HUES64 (cell line): ENCODE results near the gene RAB5A.
A peak's percentile ranks its signal among the peaks of the same experiment; 100 is the strongest.
"Not testable (repeated sequence)": the region's sequence is repeated elsewhere in the genome, so short reads cannot be mapped to it uniquely, and the experiment has no call there.

Experiments used
- H3K27ac ChIP-seq: 2 replicates; pipeline ENCODE4 v1.7.0; 2013; ENCODE audit warnings: low read depth, low read length, inconsistent platforms
- H3K27me3 ChIP-seq: 2 replicates; pipeline ENCODE4 v1.6.1; 2013; ENCODE audit warnings: mild to moderate bottlenecking, low read length; ENCODE audit not compliant: insufficient read depth
- H3K36me3 ChIP-seq: 2 replicates; pipeline ENCODE4 v1.6.1; 2013; ENCODE audit warnings: mild to moderate bottlenecking, low read length; ENCODE audit not compliant: insufficient read depth
- H3K4me1 ChIP-seq: 2 replicates; pipeline ENCODE4 v1.6.1; 2013; ENCODE audit warnings: mild to moderate bottlenecking, low read length, moderate library complexity; ENCODE audit not compliant: insufficient read depth
- H3K4me3 ChIP-seq: 2 replicates; pipeline ENCODE4 v1.5.1; 2013; ENCODE audit warnings: mild to moderate bottlenecking, low read length, moderate library complexity
- H3K9ac ChIP-seq: 2 replicates; pipeline ENCODE4 v1.6.1; 2013; ENCODE audit warnings: mild to moderate bottlenecking, low read depth, low read length
- H3K9me3 ChIP-seq: 2 replicates; pipeline ENCODE4 v1.6.1; 2013; ENCODE audit warnings: low read depth, low read length; ENCODE audit not compliant: insufficient read depth
- WGBS: fragments of 150-250, 120-280 bp; methylation state at CpG from one replicate; pipeline ENCODE4 v1.1.7; 2013; ENCODE audit warnings: missing lambda C conversion rate; 5-methylcytosine and 5-hydroxymethylcytosine counted together

RAB5A gene

DNA sequence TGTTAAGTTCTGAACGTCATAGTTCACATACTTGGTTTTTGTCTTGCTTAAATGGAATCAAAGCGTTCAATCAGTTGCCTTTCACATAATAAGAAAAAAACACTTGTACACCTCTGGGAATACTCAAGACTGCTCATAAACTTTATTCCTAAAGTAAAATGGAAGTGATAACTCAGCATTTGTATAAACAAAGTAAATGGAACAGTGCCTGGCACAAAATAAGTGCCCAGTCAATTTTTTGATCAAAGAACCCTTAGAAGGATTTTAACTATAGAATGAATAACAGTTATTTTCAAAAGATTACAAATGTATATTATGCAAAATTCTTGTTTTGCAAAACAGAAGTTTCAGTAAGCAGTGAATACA, 1.3 kb downstream of the RAB5A start:
- 0% methylated on average over 2 of the region's 2 CpGs for WGBS
- Histone ChIP-seq H3K27me3 (no peaks in the 10 kb centered on the region), H3K27ac (peak overlapping the region; percentile 95; the same call in 1 of the 2 replicates), H3K36me3 (peaks cover 28% of the 10 kb centered on the region), H3K4me3 (peak overlapping the region; percentile 93), H3K9ac (peak overlapping the region; percentile 85), H3K4me1 (peaks cover 29% of the 10 kb centered on the region), H3K9me3 (no peaks in the 10 kb centered on the region)

DNA sequence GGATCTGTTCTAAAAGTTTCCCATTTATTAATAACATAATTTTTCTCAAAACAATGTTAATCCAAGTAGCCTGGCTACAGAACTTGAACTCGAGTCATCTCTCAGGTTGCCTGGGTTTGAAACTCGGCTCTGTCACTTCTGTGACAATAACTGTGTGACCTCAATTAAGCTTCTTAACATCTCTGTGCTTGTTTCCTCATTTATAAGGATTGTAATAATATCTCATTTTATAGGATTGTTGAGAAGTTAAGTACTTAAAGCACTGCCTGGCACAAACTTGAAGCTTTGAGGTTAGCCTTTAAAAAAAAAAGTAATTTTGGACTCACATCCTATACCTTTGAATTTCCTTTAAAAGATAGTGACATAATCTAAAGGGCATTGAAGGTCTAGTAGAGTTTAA, 3.4 kb downstream of the RAB5A start:
- Histone ChIP-seq H3K27me3 (no peaks in the 10 kb centered on the region), H3K36me3 (peaks cover 49% of the 10 kb centered on the region), H3K9me3 (no peaks in the 10 kb centered on the region), H3K4me3 (no peak overlapping the region), H3K4me1 (peaks cover 29% of the 10 kb centered on the region), H3K27ac (no peak overlapping the region), H3K9ac (no peak overlapping the region)
- WGBS = 92% methylated on average over 2 of the region's 2 CpGs

DNA sequence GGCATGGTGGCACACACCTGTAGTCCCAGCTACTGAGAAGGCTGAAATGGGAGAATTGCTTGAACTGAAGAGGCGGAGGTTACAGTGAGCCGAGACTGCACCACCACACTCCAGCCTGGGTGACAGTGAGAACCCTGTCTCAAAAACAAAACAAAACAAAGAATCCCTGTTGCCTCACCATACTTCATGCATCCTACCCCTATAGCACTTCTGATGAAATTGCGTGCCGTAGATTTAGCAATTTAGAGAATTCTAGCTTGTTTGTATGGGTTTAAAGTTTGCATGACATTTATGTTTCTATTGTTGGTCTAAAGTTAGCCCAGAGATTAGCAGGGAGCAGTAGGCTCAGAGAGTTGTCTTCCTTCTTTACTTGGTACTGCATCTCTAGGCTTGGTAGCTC, 7.8 kb downstream of the RAB5A start:
- Histone ChIP-seq H3K9ac (no peak overlapping the region), H3K9me3 (no peaks in the 10 kb centered on the region), H3K27ac (no peak overlapping the region), H3K27me3 (no peaks in the 10 kb centered on the region), H3K4me1 (peaks cover 9% of the 10 kb centered on the region; the same call in 1 of the 2 replicates), H3K36me3 (peaks cover 81% of the 10 kb centered on the region), H3K4me3 (no peak overlapping the region)
- WGBS = 100% methylated on average over 4 of the region's 4 CpGs

DNA sequence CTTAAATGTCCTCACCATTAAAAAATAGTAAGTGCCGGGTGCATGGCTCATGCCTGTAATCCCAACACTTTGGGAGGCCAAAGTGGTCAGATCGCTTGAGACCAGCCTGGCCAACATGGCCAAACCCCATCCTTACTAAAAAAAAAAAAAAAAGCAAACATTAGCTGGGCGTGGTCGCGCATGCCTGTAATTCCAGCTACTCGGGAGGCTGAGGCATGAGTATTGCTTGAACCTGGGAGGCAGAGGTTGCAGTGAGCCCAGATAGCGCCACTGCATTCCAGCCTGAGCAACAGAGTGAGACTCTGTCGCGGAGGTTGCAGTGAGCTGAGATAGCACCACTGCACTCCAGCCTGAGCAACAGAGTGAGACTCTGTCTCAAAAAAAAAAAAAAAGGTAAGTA, 10.5 kb downstream of the RAB5A start:
- not testable (repeated sequence) for H3K4me3 ChIP-seq, H3K4me1 ChIP-seq, H3K27me3 ChIP-seq, H3K27ac ChIP-seq, H3K9me3 ChIP-seq, H3K9ac ChIP-seq
- WGBS = 97% methylated on average over 9 of the region's 9 CpGs
- H3K36me3 ChIP-seq = peaks cover 83% of the 10 kb centered on the region

DNA sequence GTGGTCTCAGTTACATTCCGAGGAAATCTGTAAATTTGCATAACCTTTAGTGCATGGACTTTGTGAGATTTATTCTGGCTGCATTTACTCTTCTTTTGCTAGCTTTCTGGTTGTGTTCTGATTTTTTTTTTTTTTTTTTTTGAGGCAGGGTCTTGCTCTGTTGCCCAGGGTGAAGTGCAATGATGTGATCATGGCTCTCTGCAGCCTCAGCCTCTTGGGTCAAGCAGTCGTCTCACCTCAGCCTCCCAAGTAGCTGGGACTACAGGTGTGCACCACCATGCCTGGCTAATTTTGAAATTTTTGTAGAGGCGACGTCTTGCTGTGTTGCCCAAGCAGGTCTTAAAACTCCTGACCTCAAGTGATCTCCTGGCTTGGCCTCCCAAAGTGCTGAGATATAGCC, 12.6 kb downstream of the RAB5A start:
- Histone ChIP-seq H3K9ac (no peak overlapping the region), H3K27ac (no peak overlapping the region), H3K36me3 (peaks cover 63% of the 10 kb centered on the region), H3K4me1 (no peaks in the 10 kb centered on the region), H3K9me3 (no peaks in the 10 kb centered on the region), H3K27me3 (no peaks in the 10 kb centered on the region), H3K4me3 (no peak overlapping the region)
- WGBS = 72% methylated on average over 4 of the region's 4 CpGs

DNA sequence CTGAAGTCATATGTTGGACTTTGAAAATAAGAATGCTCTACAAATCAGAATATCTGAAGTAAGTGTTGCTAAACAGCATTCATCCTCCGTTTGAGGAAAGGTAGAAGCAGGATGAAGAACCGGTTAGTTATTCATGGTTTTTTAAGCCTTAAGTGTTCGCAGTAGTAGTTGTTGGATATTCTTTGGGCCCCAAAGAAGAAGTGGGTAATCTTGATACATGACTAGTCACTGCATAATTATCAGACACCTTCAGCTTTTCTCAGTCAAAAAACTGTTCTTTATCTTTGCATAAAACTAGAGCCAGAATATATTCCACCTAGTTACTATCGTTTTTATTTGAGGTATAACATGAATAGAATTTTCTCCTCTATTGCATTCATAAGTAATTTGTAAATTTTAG, 13.8 kb downstream of the RAB5A start:
- H3K27ac ChIP-seq = no peak overlapping the region
- peaks cover 52% of the 10 kb centered on the region for H3K36me3 ChIP-seq
- no peaks in the 10 kb centered on the region for H3K9me3 ChIP-seq
- WGBS = 97% methylated on average over 3 of the region's 4 CpGs
- H3K9ac ChIP-seq = no peak overlapping the region
- H3K27me3 ChIP-seq = no peaks in the 10 kb centered on the region
- no peak overlapping the region for H3K4me3 ChIP-seq
- H3K4me1 ChIP-seq = no peaks in the 10 kb centered on the region

DNA sequence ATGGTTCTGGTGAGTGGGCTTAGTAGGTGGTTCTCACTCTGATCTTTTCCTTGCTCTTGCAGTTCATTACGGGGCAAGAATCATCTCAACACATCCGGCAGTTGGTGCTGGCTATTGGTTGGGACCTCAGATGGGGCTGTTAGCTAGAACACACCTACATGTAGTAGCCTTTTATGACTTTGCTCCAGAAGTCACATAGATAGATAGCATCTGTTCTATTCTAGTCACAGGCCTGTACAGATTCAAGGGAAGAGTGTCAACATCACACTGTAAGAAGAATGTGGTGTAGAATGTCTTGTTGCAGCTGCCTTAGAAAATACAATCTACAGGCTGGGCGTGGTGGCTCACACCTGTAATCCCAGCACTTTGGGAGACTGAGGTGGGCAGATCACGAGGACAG, 15.1 kb downstream of the RAB5A start:
- H3K36me3 ChIP-seq = peaks cover 49% of the 10 kb centered on the region
- WGBS = 97% methylated on average over 4 of the region's 4 CpGs

DNA sequence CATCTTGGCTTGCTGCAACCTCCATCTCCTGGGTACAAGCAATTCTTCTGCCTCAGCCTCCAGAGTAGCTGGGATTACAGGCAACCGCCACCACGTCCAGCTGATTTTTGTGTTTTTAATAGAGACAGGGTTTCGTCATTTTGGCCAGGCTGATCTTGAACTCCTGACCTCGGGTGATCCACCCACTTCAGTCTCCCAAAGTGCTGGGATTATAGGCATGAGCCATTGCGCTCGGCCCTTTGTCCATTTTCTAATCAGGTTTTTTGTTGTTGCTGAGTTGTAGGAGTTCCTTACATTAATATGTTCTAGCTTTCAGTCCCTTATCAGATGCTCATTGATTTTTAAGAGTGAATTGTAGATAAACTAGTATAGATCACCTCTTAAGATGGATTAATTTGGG, 20.3 kb downstream of the RAB5A start:
- H3K36me3 ChIP-seq = peaks cover 25% of the 10 kb centered on the region
- 96% methylated on average over 6 of the region's 6 CpGs for WGBS
- H3K4me3 ChIP-seq = no peak overlapping the region
- H3K9me3 ChIP-seq = no peaks in the 10 kb centered on the region
- no peak overlapping the region for H3K27ac ChIP-seq
- no peak overlapping the region for H3K9ac ChIP-seq
- no peaks in the 10 kb centered on the region for H3K27me3 ChIP-seq
- no peaks in the 10 kb centered on the region for H3K4me1 ChIP-seq

More for the DNA sequence above, 15.1 kb downstream of the RAB5A start:
- no peaks in the 10 kb centered on the region for H3K4me1 ChIP-seq
- H3K9me3 ChIP-seq = no peaks in the 10 kb centered on the region
- H3K4me3 ChIP-seq = no peak overlapping the region
- no peaks in the 10 kb centered on the region for H3K27me3 ChIP-seq
- no peak overlapping the region for H3K9ac ChIP-seq
- no peak overlapping the region for H3K27ac ChIP-seq

DNA sequence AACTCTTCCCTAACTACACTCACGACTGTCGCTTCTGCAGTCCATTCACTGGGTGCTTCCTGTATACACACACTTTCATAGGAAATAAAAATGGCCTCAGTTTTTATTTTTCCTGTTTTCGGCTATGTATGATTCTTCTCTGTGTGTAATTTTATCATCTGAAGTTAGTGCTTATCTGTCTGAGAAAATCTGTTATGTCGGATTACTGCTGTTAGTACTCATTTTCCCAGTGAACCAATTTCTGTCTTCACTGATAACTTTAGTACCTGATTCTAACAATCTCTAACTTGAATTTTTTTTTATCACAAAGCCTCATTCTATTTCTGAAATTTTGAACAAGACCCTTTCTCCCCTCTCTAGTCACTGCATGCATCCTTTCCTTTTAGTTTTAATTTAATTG, 20.9 kb downstream of the RAB5A start:
- WGBS = 93% methylated on average over 4 of the region's 4 CpGs
- no peaks in the 10 kb centered on the region for H3K9me3 ChIP-seq

DNA sequence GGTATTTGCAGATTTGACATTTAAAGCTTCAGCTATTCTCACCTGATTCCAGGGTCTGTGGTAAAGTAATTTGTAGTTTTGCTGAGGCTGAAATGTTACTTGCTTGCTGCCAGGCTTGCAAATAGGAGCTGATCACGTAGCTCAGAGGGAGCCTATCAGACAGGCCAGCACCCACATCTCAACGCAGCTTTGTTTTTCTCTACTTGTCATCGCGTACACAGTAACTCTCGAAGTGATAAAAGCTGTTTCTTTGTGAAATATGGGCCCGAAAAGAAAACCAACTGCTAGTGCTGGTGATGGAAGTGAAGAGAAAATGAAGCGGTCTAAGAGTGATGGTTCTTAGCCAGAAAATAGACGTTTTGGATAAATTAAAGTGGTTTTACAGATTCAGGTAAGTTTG, 23.4 kb downstream of the RAB5A start:
- Histone ChIP-seq H3K9ac (no peak overlapping the region), H3K9me3 (no peaks in the 10 kb centered on the region), H3K36me3 (peaks cover 47% of the 10 kb centered on the region), H3K27ac (no peak overlapping the region), H3K4me3 (no peak overlapping the region), H3K4me1 (no peaks in the 10 kb centered on the region), H3K27me3 (no peaks in the 10 kb centered on the region)
- 94% methylated on average over 8 of the region's 8 CpGs for WGBS

More for the DNA sequence above, 20.9 kb downstream of the RAB5A start:
- H3K9ac ChIP-seq = no peak overlapping the region
- no peaks in the 10 kb centered on the region for H3K27me3 ChIP-seq
- H3K27ac ChIP-seq = no peak overlapping the region
- no peak overlapping the region for H3K4me3 ChIP-seq
- no peaks in the 10 kb centered on the region for H3K4me1 ChIP-seq
- H3K36me3 ChIP-seq = peaks cover 30% of the 10 kb centered on the region

DNA sequence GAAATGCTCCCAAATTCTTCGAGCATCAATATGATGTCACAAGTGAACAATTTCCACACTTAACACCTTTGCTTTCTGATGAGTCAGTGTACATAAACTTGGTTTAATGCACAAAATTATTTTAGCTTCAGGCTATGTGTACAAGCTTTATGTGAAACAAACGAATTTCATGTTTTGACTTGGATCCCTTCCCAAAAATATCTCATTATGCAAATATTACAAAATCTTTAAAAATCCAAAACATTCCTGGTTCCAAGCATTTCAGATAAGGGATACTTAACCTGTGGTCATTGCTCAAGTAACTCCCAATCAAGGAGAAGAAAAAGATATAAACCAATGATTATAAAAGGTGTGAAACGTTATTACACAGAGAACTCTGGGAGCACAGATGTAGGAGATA, 25.2 kb downstream of the RAB5A start:
- Histone ChIP-seq H3K36me3 (peaks cover 54% of the 10 kb centered on the region), H3K9me3 (no peaks in the 10 kb centered on the region), H3K4me3 (no peak overlapping the region), H3K4me1 (no peaks in the 10 kb centered on the region), H3K9ac (no peak overlapping the region), H3K27ac (no peak overlapping the region), H3K27me3 (no peaks in the 10 kb centered on the region)
- WGBS = 96% methylated on average over 3 of the region's 3 CpGs

DNA sequence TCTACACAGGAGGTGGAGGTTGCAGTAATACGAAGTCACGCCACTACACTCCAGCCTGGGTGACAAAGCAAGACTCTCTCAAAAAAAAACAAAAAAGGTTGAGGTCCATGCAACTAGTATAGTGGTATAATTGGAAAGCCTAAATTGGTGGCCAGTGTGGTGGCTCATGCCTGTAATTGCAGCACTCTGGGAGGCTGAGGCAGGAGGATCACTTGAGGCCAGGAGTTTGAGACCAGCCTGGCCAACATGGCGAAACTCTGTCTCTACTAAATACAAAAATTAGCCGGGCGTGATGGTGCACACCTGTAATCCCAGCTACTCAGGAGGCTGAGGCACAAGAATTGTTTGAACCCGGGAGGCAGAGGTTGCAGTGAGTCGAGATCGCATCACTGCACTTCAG, 42.0 kb downstream of the RAB5A start:
- H3K4me1 ChIP-seq, H3K9me3 ChIP-seq, H3K27ac ChIP-seq, H3K27me3 ChIP-seq, H3K4me3 ChIP-seq, H3K9ac ChIP-seq: not testable (repeated sequence)
- peaks cover 20% of the 10 kb centered on the region for H3K36me3 ChIP-seq
- 96% methylated on average over 8 of the region's 8 CpGs for WGBS
